Hepatocyte (in vitro differentiated cells): ENCODE measurements around the gene LGALS14.
"Not testable (repeated sequence)": the region's sequence is repeated elsewhere in the genome, so short reads cannot be mapped to it uniquely, and the experiment has no call there.

Experiments used
- EZH2 ChIP-seq: fragments of 200-600 bp; sonication (generic); IDR thresholded peaks from 2 replicates; pipeline ENCODE4 v1.6.1; 2016; ENCODE audit warnings: antibody characterized with exemption, mild to moderate bottlenecking, borderline replicate concordance
- EZH2phosphoT487 ChIP-seq: fragments of 200-600 bp; sonication (generic); IDR thresholded peaks from one replicate; pipeline ENCODE4 v1.6.1; 2018; ENCODE audit warnings: antibody characterized with exemption, mild to moderate bottlenecking, low read depth, moderate library complexity; ENCODE audit not compliant: unreplicated experiment, severe bottlenecking
- TF ChIP-seq, protein P1 (sequence below): fragments of 200-600 bp; sonication (generic); IDR thresholded peaks from 2 replicates; pipeline ENCODE4 v1.5.1; 2016; ENCODE audit warnings: antibody characterized with exemption, mild to moderate bottlenecking; ENCODE audit not compliant: poor library complexity

DNA sequence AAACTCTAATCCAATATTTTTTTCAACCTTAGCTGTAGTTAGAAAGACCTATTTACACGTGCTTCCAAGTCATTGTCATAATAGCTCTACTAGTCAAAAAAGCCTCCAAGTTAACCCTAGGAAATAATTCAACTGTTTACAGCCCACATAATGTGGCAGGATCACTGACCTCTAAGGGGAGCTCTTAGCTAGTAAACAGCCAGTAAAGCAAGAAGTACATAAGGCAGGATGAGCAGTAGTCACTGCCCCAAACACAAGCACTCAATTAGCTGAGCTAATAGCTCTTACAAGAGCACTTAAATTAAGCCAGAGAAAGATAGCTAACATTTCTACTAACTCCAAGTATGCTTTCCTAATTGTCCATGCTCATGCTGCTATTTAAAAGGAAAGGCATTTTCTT lies 30.4 kb upstream of the LGALS14 start:
- TF ChIP-seq, protein P1, sequence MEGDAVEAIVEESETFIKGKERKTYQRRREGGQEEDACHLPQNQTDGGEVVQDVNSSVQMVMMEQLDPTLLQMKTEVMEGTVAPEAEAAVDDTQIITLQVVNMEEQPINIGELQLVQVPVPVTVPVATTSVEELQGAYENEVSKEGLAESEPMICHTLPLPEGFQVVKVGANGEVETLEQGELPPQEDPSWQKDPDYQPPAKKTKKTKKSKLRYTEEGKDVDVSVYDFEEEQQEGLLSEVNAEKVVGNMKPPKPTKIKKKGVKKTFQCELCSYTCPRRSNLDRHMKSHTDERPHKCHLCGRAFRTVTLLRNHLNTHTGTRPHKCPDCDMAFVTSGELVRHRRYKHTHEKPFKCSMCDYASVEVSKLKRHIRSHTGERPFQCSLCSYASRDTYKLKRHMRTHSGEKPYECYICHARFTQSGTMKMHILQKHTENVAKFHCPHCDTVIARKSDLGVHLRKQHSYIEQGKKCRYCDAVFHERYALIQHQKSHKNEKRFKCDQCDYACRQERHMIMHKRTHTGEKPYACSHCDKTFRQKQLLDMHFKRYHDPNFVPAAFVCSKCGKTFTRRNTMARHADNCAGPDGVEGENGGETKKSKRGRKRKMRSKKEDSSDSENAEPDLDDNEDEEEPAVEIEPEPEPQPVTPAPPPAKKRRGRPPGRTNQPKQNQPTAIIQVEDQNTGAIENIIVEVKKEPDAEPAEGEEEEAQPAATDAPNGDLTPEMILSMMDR = not testable (repeated sequence)
- TF ChIP-seq EZH2, EZH2phosphoT487: not testable (repeated sequence)
